HepG2 (cell line): ENCODE measurements around the gene STUM. TPM values are rescaled to one million over a fixed set of nuclear protein-coding genes. Genes with fewer than 3 reads are reported as not detected.

Source experiments
- ATAC-seq: fragments of 200-7000 bp; cut with Tn5 transposase; 3 replicates; pipeline ENCODE4 v1.9.1; 2020; ENCODE audit warnings: mild to moderate bottlenecking, moderate library complexity
- BruUV-seq: library from RNA; stranded (reverse); fragments of 400-500 nt; replicated peaks from 2 replicates; lab custom pipeline; 2021; lab: Mats Ljungman, UMichigan
- CTCF ChIA-PET: fragments of 300-600 bp; formaldehyde crosslinking; extraction: SDS; loops from one replicate; lab custom pipeline; 2021; ENCODE audit warnings: low total read pairs, inconsistent platforms, low intra/inter-chr PET ratio; lab: Yijun Ruan, JAX
- POLR2A ChIA-PET: fragments of 350-600 bp; sonication (Branson Sonifier 250); formaldehyde crosslinking; loops from one replicate; lab custom pipeline; 2020; ENCODE audit warnings: antibody characterized with exemption, inconsistent platforms; lab: Yijun Ruan, JAX
- DNase-seq: peaks from one replicate; pipeline ENCODE4 v3.0.0-alpha.2; 2015; ENCODE audit warnings: low spot score
- FAIRE-seq: peaks from 3 replicates; lab custom pipeline; 2011; peaks lifted over from hg19 to GRCh38; lab: Jason Lieb, UNC
- H2AFZ ChIP-seq: one replicate; pipeline ENCODE4 v1.6.1; 2011; ENCODE audit warnings: low read length, inconsistent platforms
- H3K27ac ChIP-seq: fragments of 300-600 bp; 3 replicates; pipeline ENCODE4 v1.8.0; 2011; ENCODE audit warnings: mixed run types, mild to moderate bottlenecking, mixed read lengths, low read length, inconsistent platforms; ENCODE audit not compliant: insufficient read depth; ENCODE audit errors: extremely low read length
- H3K27me3 ChIP-seq, 2 experiments: fragments of 200-600 bp in 1 of 2; 2 replicates in 1 of 2; 3 replicates in 1 of 2; pipeline versions ENCODE4 v1.6.0 to v1.8.0; 2011; ENCODE audit warnings: low read length in 2 of 2, mild to moderate bottlenecking in 2 of 2, moderate library complexity in 2 of 2, inconsistent platforms in 1 of 2; ENCODE audit not compliant: insufficient read depth in 2 of 2, control insufficient read depth in 1 of 2
- H3K36me3 ChIP-seq, 2 experiments: fragments of 200-600 bp in 1 of 2; replicated peaks in 1 of 2; 2 replicates in 1 of 2; 3 replicates in 1 of 2; pipeline versions ENCODE4 v1.5.1 to v1.8.0; 2011; ENCODE audit warnings: low read length in 2 of 2, inconsistent platforms in 1 of 2; ENCODE audit not compliant: insufficient read depth in 2 of 2, control insufficient read depth in 1 of 2
- H3K4me1 ChIP-seq: 2 replicates; pipeline ENCODE4 v1.5.1; 2012; ENCODE audit warnings: low read length, inconsistent platforms; ENCODE audit not compliant: insufficient read depth
- H3K4me2 ChIP-seq: 2 replicates; pipeline ENCODE4 v1.6.0; 2011; ENCODE audit warnings: low read depth, low read length, inconsistent platforms
- H3K4me3 ChIP-seq, 3 experiments: fragments of 200-600 bp in 1 of 3; sonication (generic), shearing (Covaris generic) in 1 of 3; replicated peaks in 1 of 3; 2 replicates each; pipeline ENCODE4 v1.5.1; 2011 to 2016; ENCODE audit warnings: low read length in 3 of 3, inconsistent platforms in 2 of 3, low read depth in 2 of 3, mild to moderate bottlenecking in 2 of 3, control low read depth in 1 of 3, mixed read lengths in 1 of 3; ENCODE audit not compliant: insufficient read depth in 1 of 3
- H3K79me2 ChIP-seq: one replicate; pipeline ENCODE4 v1.6.1; 2011; ENCODE audit warnings: low read length, inconsistent platforms; ENCODE audit not compliant: insufficient read depth
- H3K9ac ChIP-seq: 2 replicates; pipeline ENCODE4 v1.6.0; 2011; ENCODE audit warnings: mild to moderate bottlenecking, low read depth, low read length, inconsistent platforms; ENCODE audit not compliant: insufficient read depth
- H3K9me3 ChIP-seq: 2 replicates; pipeline ENCODE4 v1.5.1; 2012; ENCODE audit warnings: mild to moderate bottlenecking, low read length
- H4K20me1 ChIP-seq: 2 replicates; pipeline ENCODE4 v1.6.0; 2011; ENCODE audit warnings: inconsistent platforms, mild to moderate bottlenecking, low read length, moderate library complexity; ENCODE audit not compliant: insufficient read depth
- EEA1 ChIP-seq: sonication (generic); formaldehyde crosslinking; IDR thresholded peaks from 2 replicates; pipeline ENCODE4 v1.5.1; 2020; ENCODE audit warnings: mild to moderate bottlenecking, missing genetic modification reagents, borderline replicate concordance
- ELF4 ChIP-seq: sonication (generic); formaldehyde crosslinking; IDR thresholded peaks from 2 replicates; pipeline ENCODE4 v1.5.0; 2020; ENCODE audit warnings: missing genetic modification reagents, mild to moderate bottlenecking, moderate library complexity, borderline replicate concordance
- RARG ChIP-seq: sonication (generic); formaldehyde crosslinking; IDR thresholded peaks from 2 replicates; pipeline ENCODE4 v1.4.0; 2020; ENCODE audit warnings: low read depth, mild to moderate bottlenecking, missing genetic modification reagents
- RFX3 ChIP-seq: IDR thresholded peaks from 2 replicates; pipeline ENCODE4 v1.6.1; 2016; ENCODE audit warnings: missing biosample characterization, missing genetic modification reagents
- SIX1 ChIP-seq: sonication (generic); formaldehyde crosslinking; IDR thresholded peaks from 2 replicates; pipeline ENCODE4 v1.4.0; 2020; ENCODE audit warnings: missing genetic modification reagents, borderline replicate concordance
- ZNF704 ChIP-seq: sonication (generic); formaldehyde crosslinking; IDR thresholded peaks from 2 replicates; pipeline ENCODE4 v1.8.1; 2023; ENCODE audit warnings: mild to moderate bottlenecking, inconsistent platforms, moderate library complexity, missing genetic modification reagents, borderline replicate concordance
- WGBS: methylation state at CpG from one replicate; pipeline ENCODE4 v1.1.6; 2017; ENCODE audit warnings: low lambda C conversion rate; 5-methylcytosine and 5-hydroxymethylcytosine counted together
- in situ Hi-C: cut with HindIII; loops from 2 replicates; pipeline ENCODE4 v1.10.0; 2017; ENCODE audit warnings: low pct_unique_long_range_greater_than_20kb; ENCODE audit not compliant: extremely low pct_ligation_motif_present
- intact Hi-C: fragments of 100-400 bp; cut with micrococcal nuclease; formaldehyde crosslinking; loops from one replicate; pipeline ENCODE4 v1.10.0; 2022; ENCODE audit not compliant: unreplicated experiment
- polyA plus RNA-seq, 8 experiments: library from polyadenylated mRNA; depleted of rRNA in 3 of 8; stranded (reverse) in 7 of 8; unstranded in 1 of 8; fragments of >200 nt; fragmentation: Illumina TruSeq in 4 of 8; extraction: Trizol in 4 of 8; gene quantifications; 2 replicates each; pipeline versions ENCODE4 v1.2.1 to v1.2.3, GENCODE V29; 2011 to 2016; ENCODE audit warnings: low read depth in 4 of 8, missing spikeins in 1 of 8, mixed read lengths in 1 of 8; ENCODE audit not compliant: insufficient read depth in 1 of 8
- total RNA-seq, 5 experiments: library from RNA; depleted of rRNA; stranded (reverse); fragments of >200 nt; fragmentation: Illumina TruSeq; extraction: Trizol; gene quantifications; 2 replicates each; pipeline ENCODE4 v1.2.3, GENCODE V29; 2016; ENCODE audit warnings: low read depth in 1 of 5

Gene STUM
- total and polyA plus RNA-seq, 2 of the 13 experiments (the other 11 are each of a cell fraction or from before 2014, with no cell fraction given): not detected

DNA sequence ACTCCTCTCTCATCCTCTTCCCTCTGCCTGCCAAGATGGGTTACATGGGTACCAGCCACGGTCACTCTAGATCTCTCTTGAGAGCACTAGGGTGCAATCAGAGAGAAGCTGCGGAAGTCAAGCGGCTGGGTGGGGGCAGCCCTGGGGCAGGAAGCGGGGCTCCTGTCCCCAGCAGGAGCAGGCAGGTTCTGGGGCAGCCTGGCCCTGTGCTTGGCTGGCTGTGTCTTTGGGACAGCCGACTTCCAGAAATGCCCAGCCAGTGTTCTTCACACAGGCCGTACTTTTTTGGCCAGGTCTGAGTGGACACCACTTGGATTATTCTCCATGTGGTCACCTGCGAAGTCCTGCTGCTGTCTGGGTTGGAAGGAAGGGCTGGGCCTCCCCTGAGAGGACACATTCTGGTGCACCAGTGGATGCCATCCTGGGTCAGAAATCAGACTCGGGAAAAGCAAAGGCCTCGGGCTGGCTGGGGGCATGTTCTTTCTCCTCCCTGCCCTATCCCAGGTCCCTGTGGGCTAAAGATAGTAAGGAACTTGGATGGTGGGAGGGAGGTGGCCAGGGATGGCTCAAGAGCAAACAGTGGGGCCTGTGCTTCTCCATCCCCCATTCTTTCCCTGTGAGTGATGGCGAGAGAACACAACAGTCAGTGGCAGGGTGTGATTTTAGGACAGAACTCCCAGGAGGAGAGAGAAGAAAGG lies 96.9 kb downstream of the STUM start:
- Histone ChIP-seq H3K27ac (no peak overlapping the region), H3K79me2 (no peaks in the 10 kb centered on the region), H3K27me3 (peaks cover 13 to 76% of the 10 kb centered on the region in 2 experiments; a peak in 4 of 5 replicates), H3K4me1 (no peaks in the 10 kb centered on the region), H2AFZ (no peak overlapping the region), H3K4me3 (no peak overlapping the region), H3K36me3 (no peaks in the 10 kb centered on the region), H3K9ac (no peak overlapping the region), H4K20me1 (no peaks in the 10 kb centered on the region), H3K9me3 (no peaks in the 10 kb centered on the region), H3K4me2 (no peak overlapping the region)
- ChIA-PET CTCF (no interaction called here), POLR2A (no interaction called here)
- DNase-seq: no peak
- TF ChIP-seq EEA1 (CRISPR knock-in tag): no peak
- TF ChIP-seq RFX3: no peak
- TF ChIP-seq ELF4 (CRISPR knock-in tag): no peak
- no peak for TF ChIP-seq SIX1 (CRISPR knock-in tag)
- no peak for TF ChIP-seq ZNF704
- TF ChIP-seq RARG: no peak
- 9% methylated on average over 7 of the region's 10 CpGs for WGBS
- intact Hi-C loops (no loop called here), in situ Hi-C loops (no loop called here)
- no peak for FAIRE-seq
- BruUV-seq: no TSS peak
- ATAC-seq: no peak
